ENCODE data around the gene EEF1AKMT2.

Gene EEF1AKMT2

GRCh38 chr10:124727361-124727960 is 64.2 kb downstream of the EEF1AKMT2 start:
- in situ Hi-C loops (cut with HindIII; ENCODE audit: low pct_ligation_motif_present, low pct_unique_long_range_greater_than_20kb, low sequenced_read_pairs): no loop called here
- no peak for DNase-seq

- in situ Hi-C loops (cut with HindIII; ENCODE audit: low pct_ligation_motif_present, low pct_unique_long_range_greater_than_20kb, low sequenced_read_pairs): no loop called here
Measured at GRCh38 chr10:124725791-124726190, 65.9 kb downstream of the EEF1AKMT2 start.

GRCh38 chr10:124725171-124725631 is 66.5 kb downstream of the EEF1AKMT2 start:
- no peak for DNase-seq
- in situ Hi-C loops (cut with HindIII; ENCODE audit: low pct_ligation_motif_present, low pct_unique_long_range_greater_than_20kb, low sequenced_read_pairs): no loop called here

More at GRCh38 chr10:124725791-124726190, 65.9 kb downstream of the EEF1AKMT2 start:
- no peak for DNase-seq

DNA sequence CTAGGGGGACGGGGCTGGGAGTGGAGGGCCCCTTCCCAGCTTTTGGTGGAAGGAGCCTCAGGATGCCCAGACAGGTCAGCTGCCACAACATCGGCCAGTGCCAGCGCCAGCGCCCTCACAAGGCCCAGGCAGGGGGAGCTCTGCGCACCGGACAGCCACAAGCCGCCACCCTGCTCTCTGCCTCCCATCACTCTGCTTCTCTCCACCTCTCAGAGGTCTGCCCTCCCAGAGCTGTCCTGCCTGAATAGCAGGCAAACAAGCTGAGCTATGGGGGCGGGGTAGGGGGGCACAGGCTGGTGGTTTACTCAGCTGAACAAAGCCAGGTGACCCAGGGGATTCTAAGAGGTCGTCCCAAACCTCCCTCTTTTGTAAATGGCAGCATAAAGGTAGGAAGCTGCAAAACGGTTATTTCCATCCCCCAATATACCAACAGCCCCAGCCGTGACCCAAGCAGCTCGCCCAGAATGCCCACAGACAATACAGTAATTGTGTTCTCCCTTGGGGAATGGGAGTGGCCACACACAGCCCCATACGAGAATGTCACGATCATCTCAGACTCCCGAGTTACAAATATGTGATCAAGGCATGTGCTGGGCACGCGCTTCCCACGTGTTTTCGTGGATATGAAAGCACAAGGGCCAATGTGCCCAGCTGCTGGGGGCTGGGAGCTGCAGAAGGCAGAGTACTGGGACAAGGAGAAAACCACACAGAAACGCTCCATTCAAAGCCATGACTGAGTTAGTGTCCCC is 67.2 kb downstream of the EEF1AKMT2 start:
- in situ Hi-C loops (cut with HindIII; ENCODE audit: low pct_ligation_motif_present, low pct_unique_long_range_greater_than_20kb, low sequenced_read_pairs): no loop called here
- DNase-seq: no peak

DNA sequence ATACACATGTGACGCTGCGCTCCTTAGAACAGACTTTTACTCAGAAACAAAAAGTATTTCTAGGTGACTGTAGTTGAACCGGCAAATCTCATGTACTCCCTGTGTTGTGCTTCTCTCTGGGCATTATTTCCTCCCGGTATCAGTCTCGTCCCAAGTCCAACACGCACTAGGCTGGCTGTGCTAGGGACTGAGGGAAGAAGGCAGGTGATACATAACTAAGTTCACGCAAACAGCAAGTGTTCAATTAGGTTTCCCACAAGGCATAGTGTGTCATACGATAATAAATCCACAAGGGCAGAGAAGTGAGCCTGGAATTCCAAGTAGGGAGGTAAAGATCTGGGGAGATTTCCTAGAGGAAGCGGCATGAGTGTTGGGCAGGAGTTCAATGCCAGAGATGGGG is 67.9 kb downstream of the EEF1AKMT2 start:
- in situ Hi-C loops (cut with HindIII; ENCODE audit: low pct_ligation_motif_present, low pct_unique_long_range_greater_than_20kb, low sequenced_read_pairs): no loop called here
- DNase-seq: no peak

DNA sequence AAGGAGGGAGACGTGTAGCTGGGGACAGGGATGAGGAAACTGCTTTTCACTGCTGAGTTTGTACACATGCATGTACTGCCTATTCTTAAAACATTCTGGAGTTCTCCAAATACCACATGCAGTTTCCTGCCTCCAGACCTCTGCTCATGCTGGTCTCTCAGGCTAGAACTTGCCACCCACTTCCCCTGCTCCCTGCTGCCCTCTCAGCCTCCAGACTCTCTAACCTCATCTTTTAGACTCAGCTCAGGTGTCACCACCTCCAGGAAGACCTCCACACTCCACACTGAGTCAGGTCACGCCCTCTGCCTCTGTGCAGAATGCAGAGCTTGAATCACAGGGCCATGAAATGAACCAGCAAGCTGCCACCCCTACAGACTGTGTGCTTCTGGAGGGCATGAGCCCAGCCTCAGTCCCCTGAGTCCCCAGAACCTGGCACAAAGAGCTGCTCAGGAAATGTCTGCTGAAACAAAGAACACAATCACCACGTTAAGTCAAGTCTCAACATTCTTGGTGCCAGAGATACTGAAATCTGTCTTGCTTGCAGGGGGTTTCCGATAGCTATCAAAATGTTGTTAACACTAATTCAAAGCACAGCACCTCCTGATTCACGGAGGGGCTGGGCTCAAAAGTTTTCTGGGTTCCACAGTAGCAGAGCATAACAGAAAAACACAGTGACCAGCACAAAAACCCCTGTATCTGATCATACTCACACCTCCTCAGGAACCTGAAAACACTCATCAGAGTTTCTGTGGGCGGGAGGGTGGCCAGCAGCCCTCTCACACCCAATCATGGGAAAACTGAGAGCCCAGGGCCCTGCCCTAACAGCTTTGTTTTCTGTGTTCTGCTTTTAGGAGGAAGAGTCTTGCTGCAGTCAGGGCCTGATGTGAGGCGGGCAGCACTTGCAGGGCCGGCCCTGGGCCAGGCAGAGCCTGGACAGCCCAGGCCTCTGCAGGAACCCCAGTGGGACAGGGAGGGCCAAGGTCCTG is 68.6 kb downstream of the EEF1AKMT2 start:
- DNase-seq: no peak
- in situ Hi-C loops (cut with HindIII; ENCODE audit: low pct_ligation_motif_present, low pct_unique_long_range_greater_than_20kb, low sequenced_read_pairs): no loop called here

- no peak for DNase-seq
- in situ Hi-C loops (cut with HindIII; ENCODE audit: low pct_ligation_motif_present, low pct_unique_long_range_greater_than_20kb, low sequenced_read_pairs): no loop called here
Measured at GRCh38 chr10:124721330-124722045, 70.2 kb downstream of the EEF1AKMT2 start.

- no peak for DNase-seq
- in situ Hi-C loops (cut with HindIII; ENCODE audit: low pct_ligation_motif_present, low pct_unique_long_range_greater_than_20kb, low sequenced_read_pairs): no loop called here
Measured at GRCh38 chr10:124719213-124719851, 72.4 kb downstream of the EEF1AKMT2 start.

DNA sequence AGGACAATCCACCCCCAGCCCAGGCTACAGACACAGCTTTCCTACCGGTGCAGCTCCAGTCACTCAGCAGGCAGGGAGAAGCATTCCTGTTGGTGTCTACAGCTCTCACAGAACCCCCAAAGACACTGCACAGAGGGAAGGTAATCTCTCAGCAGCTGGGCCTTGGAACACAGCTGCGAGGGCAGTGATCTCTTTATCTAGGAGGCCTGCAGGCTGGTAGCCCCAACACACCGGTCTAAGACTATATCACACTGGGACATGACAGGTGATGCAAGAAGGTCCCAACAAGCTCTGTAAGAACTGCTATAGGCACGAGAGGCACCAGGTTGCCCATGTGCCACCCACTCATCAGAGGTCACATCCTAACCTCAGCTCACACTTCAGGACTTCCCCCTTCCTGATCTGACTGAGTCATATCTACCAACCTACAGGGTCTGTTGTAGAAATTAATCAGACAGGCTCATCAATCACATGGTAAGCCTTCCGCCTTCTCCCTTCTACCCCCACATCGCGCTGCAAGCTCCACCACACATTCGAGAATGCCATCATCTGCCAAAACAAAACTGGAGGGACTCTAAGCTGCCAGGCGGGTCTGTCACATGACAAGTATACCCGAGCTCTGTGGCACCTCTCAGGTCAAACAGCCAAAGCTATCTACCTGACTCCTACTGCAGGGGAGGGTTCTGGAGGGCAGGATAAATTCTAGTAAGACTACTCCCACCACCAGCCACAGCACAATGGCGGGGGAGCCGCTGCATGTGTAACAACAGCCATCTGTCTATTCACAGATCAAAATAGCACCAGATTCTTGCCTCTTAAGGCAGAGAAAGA is 73.6 kb downstream of the EEF1AKMT2 start:
- in situ Hi-C loops (cut with HindIII; ENCODE audit: low pct_ligation_motif_present, low pct_unique_long_range_greater_than_20kb, low sequenced_read_pairs): no loop called here
- DNase-seq: no peak

GRCh38 chr10:124717041-124717757 is 74.5 kb downstream of the EEF1AKMT2 start:
- no peak for DNase-seq
- in situ Hi-C loops (cut with HindIII; ENCODE audit: low pct_ligation_motif_present, low pct_unique_long_range_greater_than_20kb, low sequenced_read_pairs): no loop called here

- in situ Hi-C loops (cut with HindIII; ENCODE audit: low pct_ligation_motif_present, low pct_unique_long_range_greater_than_20kb, low sequenced_read_pairs): no loop called here
Measured at GRCh38 chr10:124716369-124716768, 75.3 kb downstream of the EEF1AKMT2 start.

GRCh38 chr10:124715439-124715838 is 76.2 kb downstream of the EEF1AKMT2 start:
- no peak for DNase-seq
- in situ Hi-C loops (cut with HindIII; ENCODE audit: low pct_ligation_motif_present, low pct_unique_long_range_greater_than_20kb, low sequenced_read_pairs): no loop called here

More at GRCh38 chr10:124716369-124716768, 75.3 kb downstream of the EEF1AKMT2 start:
- no peak for DNase-seq

DNA sequence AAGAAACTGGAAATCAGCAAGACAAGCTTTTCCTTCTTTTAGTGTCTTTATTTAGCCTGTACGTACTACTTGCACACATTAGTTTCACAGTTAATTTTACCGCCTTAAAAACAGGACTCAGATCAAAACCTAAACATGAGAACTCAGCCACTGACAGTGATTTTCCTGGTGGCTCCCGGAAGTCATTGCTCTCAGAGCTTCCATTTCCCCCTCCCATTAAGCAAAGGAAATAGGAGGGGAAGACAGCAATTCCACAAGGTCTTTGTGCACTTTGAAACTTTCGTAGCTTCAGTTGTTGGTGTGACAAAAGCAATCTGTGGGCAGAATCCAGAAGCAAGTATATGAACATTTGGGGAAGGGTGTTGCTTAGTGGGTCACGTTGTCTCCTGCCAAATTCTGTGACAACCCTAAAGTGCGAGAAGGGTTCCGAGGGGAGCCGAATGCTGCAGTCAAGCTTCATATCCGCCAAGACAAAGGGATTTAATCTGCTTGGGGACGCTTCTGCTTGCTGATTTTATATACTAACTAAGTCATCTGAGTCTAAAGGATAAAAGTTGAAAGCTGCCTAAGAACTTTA is 77.9 kb downstream of the EEF1AKMT2 start:
- in situ Hi-C loops (cut with HindIII; ENCODE audit: low pct_ligation_motif_present, low pct_unique_long_range_greater_than_20kb, low sequenced_read_pairs): no loop called here
- no peak for DNase-seq

- DNase-seq: no peak
- in situ Hi-C loops (cut with HindIII; ENCODE audit: low pct_ligation_motif_present, low pct_unique_long_range_greater_than_20kb, low sequenced_read_pairs): no loop called here
Measured at GRCh38 chr10:124712704-124713407, 78.8 kb downstream of the EEF1AKMT2 start.

DNA sequence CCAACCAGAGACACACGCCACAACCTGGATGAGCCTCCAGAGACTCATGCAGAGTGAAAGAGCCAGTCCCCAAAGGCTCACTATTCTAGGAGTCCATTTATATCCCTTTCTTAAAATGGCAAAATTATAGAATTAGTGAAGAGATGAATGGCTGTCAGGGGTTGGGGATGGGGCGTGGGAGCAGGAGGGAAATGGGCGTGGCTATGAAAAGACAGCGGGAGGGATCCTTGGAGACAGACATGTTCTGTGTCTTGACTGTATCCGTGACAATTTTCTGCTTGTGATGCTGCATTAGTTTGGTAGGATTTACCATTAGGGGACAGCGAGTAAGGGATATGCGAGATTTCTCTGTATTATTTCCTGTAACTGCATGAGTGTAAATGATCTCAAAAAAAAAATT is 80.5 kb downstream of the EEF1AKMT2 start:
- DNase-seq: no peak
- in situ Hi-C loops (cut with HindIII; ENCODE audit: low pct_ligation_motif_present, low pct_unique_long_range_greater_than_20kb, low sequenced_read_pairs): no loop called here
